Activated naive CD4-positive, alpha-beta T cell treated with anti-CD3 and anti-CD28 coated beads, Interleukin-2, amount 50 U/mL, for 24 hours (primary cell): ENCODE data around the gene GRM8.
"Not testable (repeated sequence)": the region's sequence is repeated elsewhere in the genome, so short reads cannot be mapped to it uniquely, and the experiment has no call there.

ENCODE experiments used
- H3K27ac Mint-ChIP-seq: one replicate; pipeline ENCODE4 v1.8.0; 2021; ENCODE audit warnings: mild to moderate bottlenecking, mixed read lengths
- H3K27me3 Mint-ChIP-seq: one replicate; pipeline ENCODE4 v1.8.0; 2021; ENCODE audit warnings: mixed read lengths
- H3K36me3 Mint-ChIP-seq: one replicate; pipeline ENCODE4 v1.8.0; 2021; ENCODE audit warnings: mixed read lengths
- H3K4me1 Mint-ChIP-seq: one replicate; pipeline ENCODE4 v1.8.0; 2021; ENCODE audit warnings: mixed read lengths
- H3K4me3 Mint-ChIP-seq: one replicate; pipeline ENCODE4 v1.8.0; 2021; ENCODE audit warnings: mild to moderate bottlenecking, mixed read lengths
- H3K9me3 Mint-ChIP-seq: one replicate; pipeline ENCODE4 v1.8.0; 2021; ENCODE audit warnings: mixed read lengths

The GRM8 gene

GRCh38 chr7:126690848-126691751 is 561.6 kb downstream of the GRM8 start:
- peaks cover 3% of the 10 kb centered on the region for H3K27me3 Mint-ChIP-seq
- no peaks in the 10 kb centered on the region for H3K4me1 Mint-ChIP-seq

GRCh38 chr7:126690104-126690503 is 562.6 kb downstream of the GRM8 start:
- Mint-ChIP-seq H3K27ac (no peak overlapping the region), H3K4me3 (no peak overlapping the region), H3K27me3 (no peaks in the 10 kb centered on the region), H3K36me3 (no peaks in the 10 kb centered on the region), H3K9me3 (no peaks in the 10 kb centered on the region), H3K4me1 (no peaks in the 10 kb centered on the region)

More at GRCh38 chr7:126690848-126691751, 561.6 kb downstream of the GRM8 start:
- no peaks in the 10 kb centered on the region for H3K36me3 Mint-ChIP-seq
- H3K4me3 Mint-ChIP-seq: no peak overlapping the region
- no peak overlapping the region for H3K27ac Mint-ChIP-seq
- H3K9me3 Mint-ChIP-seq: no peaks in the 10 kb centered on the region

GRCh38 chr7:126689037-126689436 is 563.7 kb downstream of the GRM8 start:
- H3K4me3 Mint-ChIP-seq: no peak overlapping the region
- no peak overlapping the region for H3K27ac Mint-ChIP-seq
- H3K9me3 Mint-ChIP-seq: no peaks in the 10 kb centered on the region
- H3K36me3 Mint-ChIP-seq: no peaks in the 10 kb centered on the region
- H3K27me3 Mint-ChIP-seq: no peaks in the 10 kb centered on the region
- H3K4me1 Mint-ChIP-seq: no peaks in the 10 kb centered on the region

GRCh38 chr7:126686474-126686873 is 566.3 kb downstream of the GRM8 start:
- H3K36me3 Mint-ChIP-seq: no peaks in the 10 kb centered on the region
- no peaks in the 10 kb centered on the region for H3K4me1 Mint-ChIP-seq
- no peaks in the 10 kb centered on the region for H3K9me3 Mint-ChIP-seq
- H3K27ac Mint-ChIP-seq: no peak overlapping the region
- H3K27me3 Mint-ChIP-seq: no peaks in the 10 kb centered on the region
- no peak overlapping the region for H3K4me3 Mint-ChIP-seq

GRCh38 chr7:126685596-126685995 is 567.1 kb downstream of the GRM8 start:
- H3K4me1 Mint-ChIP-seq: no peaks in the 10 kb centered on the region
- no peaks in the 10 kb centered on the region for H3K27me3 Mint-ChIP-seq
- no peaks in the 10 kb centered on the region for H3K9me3 Mint-ChIP-seq
- no peak overlapping the region for H3K4me3 Mint-ChIP-seq
- H3K36me3 Mint-ChIP-seq: no peaks in the 10 kb centered on the region
- no peak overlapping the region for H3K27ac Mint-ChIP-seq

GRCh38 chr7:126685018-126685573 is 567.6 kb downstream of the GRM8 start:
- H3K4me3 Mint-ChIP-seq: no peak overlapping the region
- H3K27ac Mint-ChIP-seq: no peak overlapping the region
- no peaks in the 10 kb centered on the region for H3K9me3 Mint-ChIP-seq
- no peaks in the 10 kb centered on the region for H3K27me3 Mint-ChIP-seq
- H3K4me1 Mint-ChIP-seq: no peaks in the 10 kb centered on the region
- H3K36me3 Mint-ChIP-seq: no peaks in the 10 kb centered on the region

GRCh38 chr7:126682176-126682575 is 570.6 kb downstream of the GRM8 start:
- Mint-ChIP-seq H3K27ac (no peak overlapping the region), H3K36me3 (no peaks in the 10 kb centered on the region), H3K27me3 (no peaks in the 10 kb centered on the region), H3K4me3 (no peak overlapping the region), H3K9me3 (peaks cover 3% of the 10 kb centered on the region), H3K4me1 (no peaks in the 10 kb centered on the region)

GRCh38 chr7:126668762-126669161 is 584.0 kb downstream of the GRM8 start:
- not testable (repeated sequence) for H3K27ac Mint-ChIP-seq, H3K9me3 Mint-ChIP-seq, H3K27me3 Mint-ChIP-seq, H3K36me3 Mint-ChIP-seq, H3K4me3 Mint-ChIP-seq, H3K4me1 Mint-ChIP-seq

GRCh38 chr7:126668367-126668752 is 584.4 kb downstream of the GRM8 start:
- no peak overlapping the region for H3K27ac Mint-ChIP-seq
- H3K4me1 Mint-ChIP-seq: no peaks in the 10 kb centered on the region
- no peak overlapping the region for H3K4me3 Mint-ChIP-seq
- H3K27me3 Mint-ChIP-seq: peaks cover 1% of the 10 kb centered on the region
- H3K36me3 Mint-ChIP-seq: no peaks in the 10 kb centered on the region
- H3K9me3 Mint-ChIP-seq: peaks cover 9% of the 10 kb centered on the region

GRCh38 chr7:126667742-126668366 is 584.9 kb downstream of the GRM8 start:
- Mint-ChIP-seq H3K27me3 (peaks cover 1% of the 10 kb centered on the region), H3K36me3 (no peaks in the 10 kb centered on the region), H3K27ac (no peak overlapping the region), H3K4me3 (no peak overlapping the region), H3K9me3 (peaks cover 9% of the 10 kb centered on the region), H3K4me1 (no peaks in the 10 kb centered on the region)

GRCh38 chr7:126662856-126663255 is 589.9 kb downstream of the GRM8 start:
- Mint-ChIP-seq H3K36me3 (no peaks in the 10 kb centered on the region), H3K27ac (no peak overlapping the region), H3K9me3 (no peaks in the 10 kb centered on the region)

GRCh38 chr7:126659124-126659523 is 593.6 kb downstream of the GRM8 start:
- Mint-ChIP-seq H3K9me3 (no peaks in the 10 kb centered on the region), H3K27me3 (peaks cover 1% of the 10 kb centered on the region), H3K4me1 (no peaks in the 10 kb centered on the region), H3K36me3 (no peaks in the 10 kb centered on the region), H3K27ac (no peak overlapping the region), H3K4me3 (no peak overlapping the region)

More at GRCh38 chr7:126662856-126663255, 589.9 kb downstream of the GRM8 start:
- H3K27me3 Mint-ChIP-seq: peaks cover 1% of the 10 kb centered on the region
- no peak overlapping the region for H3K4me3 Mint-ChIP-seq
- H3K4me1 Mint-ChIP-seq: no peaks in the 10 kb centered on the region

GRCh38 chr7:126658684-126659083 is 594.1 kb downstream of the GRM8 start:
- Mint-ChIP-seq H3K27ac (no peak overlapping the region), H3K36me3 (no peaks in the 10 kb centered on the region), H3K4me3 (no peak overlapping the region), H3K27me3 (no peaks in the 10 kb centered on the region), H3K4me1 (no peaks in the 10 kb centered on the region), H3K9me3 (no peaks in the 10 kb centered on the region)

GRCh38 chr7:126657599-126658358 is 595.0 kb downstream of the GRM8 start:
- Mint-ChIP-seq H3K9me3 (no peaks in the 10 kb centered on the region), H3K36me3 (no peaks in the 10 kb centered on the region), H3K27me3 (no peaks in the 10 kb centered on the region), H3K27ac (no peak overlapping the region), H3K4me1 (no peaks in the 10 kb centered on the region), H3K4me3 (no peak overlapping the region)

GRCh38 chr7:126657137-126657536 is 595.6 kb downstream of the GRM8 start:
- Mint-ChIP-seq H3K27ac (no peak overlapping the region), H3K4me1 (no peaks in the 10 kb centered on the region), H3K36me3 (no peaks in the 10 kb centered on the region), H3K27me3 (no peaks in the 10 kb centered on the region), H3K4me3 (no peak overlapping the region), H3K9me3 (no peaks in the 10 kb centered on the region)
